ENCODE data around the gene RBFOX2. TPM values are rescaled to one million over a fixed set of nuclear protein-coding genes. Genes with fewer than 3 reads are reported as not detected.
"Not testable (repeated sequence)": the region's sequence is repeated elsewhere in the genome, so short reads cannot be mapped to it uniquely, and the experiment has no call there.

RBFOX2 gene
- total RNA-seq, 1 experiment from 2014 or later = 54.4 TPM

- DNase-seq (ENCODE audit: extremely low read depth, low read depth) = no peak
These were observed 20.5 kb upstream of the RBFOX2 start for GRCh38 chr22:36048911-36049677.

- not testable (repeated sequence) for DNase-seq (ENCODE audit: extremely low read depth, low read depth)
These were observed 15.9 kb upstream of the RBFOX2 start for GRCh38 chr22:36044517-36044916.

GRCh38 chr22:36042240-36042639, 13.6 kb upstream of the RBFOX2 start:
- DNase-seq (ENCODE audit: extremely low read depth, low read depth) = no peak

GRCh38 chr22:36039125-36039524, 10.5 kb upstream of the RBFOX2 start:
- DNase-seq (ENCODE audit: extremely low read depth, low read depth) = no peak

- DNase-seq (ENCODE audit: extremely low read depth, low read depth) = no peak
These were observed 8.6 kb upstream of the RBFOX2 start for GRCh38 chr22:36037102-36037758.

- no peak for DNase-seq (ENCODE audit: extremely low read depth, low read depth)
These were observed 7.6 kb upstream of the RBFOX2 start for GRCh38 chr22:36036167-36036624.

- no peak for DNase-seq (ENCODE audit: extremely low read depth, low read depth)
These were observed 4.0 kb upstream of the RBFOX2 start for GRCh38 chr22:36032611-36033010.

- DNase-seq (ENCODE audit: extremely low read depth, low read depth) = no peak
These were observed 757 bp upstream of the RBFOX2 start for GRCh38 chr22:36029406-36029755.

- DNase-seq (ENCODE audit: extremely low read depth, low read depth) = no peak
These were observed 534 bp downstream of the RBFOX2 start for GRCh38 chr22:36027935-36028645.

GRCh38 chr22:36027579-36027934, 1.1 kb downstream of the RBFOX2 start:
- DNase-seq (ENCODE audit: extremely low read depth, low read depth) = no peak

GRCh38 chr22:36026741-36027140, 1.9 kb downstream of the RBFOX2 start:
- no peak for DNase-seq (ENCODE audit: extremely low read depth, low read depth)

- DNase-seq (ENCODE audit: extremely low read depth, low read depth) = no peak
These were observed 5.9 kb downstream of the RBFOX2 start for GRCh38 chr22:36022697-36023096.

- DNase-seq (ENCODE audit: extremely low read depth, low read depth) = no peak
These were observed 6.5 kb downstream of the RBFOX2 start for GRCh38 chr22:36022162-36022561.

GRCh38 chr22:36021606-36022153, 6.9 kb downstream of the RBFOX2 start:
- DNase-seq (ENCODE audit: extremely low read depth, low read depth) = no peak

GRCh38 chr22:36020865-36021264, 7.8 kb downstream of the RBFOX2 start:
- DNase-seq (ENCODE audit: extremely low read depth, low read depth) = not testable (repeated sequence)

GRCh38 chr22:36017651-36018091, 11.0 kb downstream of the RBFOX2 start:
- no peak for DNase-seq (ENCODE audit: extremely low read depth, low read depth)

- DNase-seq (ENCODE audit: extremely low read depth, low read depth) = no peak
These were observed 11.9 kb downstream of the RBFOX2 start for GRCh38 chr22:36016684-36017083.

- DNase-seq (ENCODE audit: extremely low read depth, low read depth) = no peak
These were observed 12.7 kb downstream of the RBFOX2 start for GRCh38 chr22:36015811-36016529.

- DNase-seq (ENCODE audit: extremely low read depth, low read depth) = no peak
These were observed 13.3 kb downstream of the RBFOX2 start for GRCh38 chr22:36015155-36015810.

GRCh38 chr22:36014546-36015074, 14.0 kb downstream of the RBFOX2 start:
- DNase-seq (ENCODE audit: extremely low read depth, low read depth) = no peak
